DND-41 (cell line): ENCODE measurements around the gene CERS6.

Experiments
- CTCF ChIP-seq: IDR thresholded peaks from 2 replicates; pipeline ENCODE4 v1.5.1; 2012; ENCODE audit warnings: borderline replicate concordance, low read length, moderate library complexity, mild to moderate bottlenecking; ENCODE audit not compliant: poor library complexity, severe bottlenecking; ENCODE audit errors: extremely low read depth
- EZH2 ChIP-seq: IDR thresholded peaks from 3 replicates; pipeline ENCODE4 v1.6.1; 2012; ENCODE audit warnings: borderline replicate concordance, low read depth, mild to moderate bottlenecking, moderate library complexity, low read length, inconsistent platforms; ENCODE audit not compliant: severe bottlenecking

- no peak for TF ChIP-seq CTCF
- TF ChIP-seq EZH2, result no peak
Measured at GRCh38 chr2:168571061-168571460, 115.0 kb downstream of the CERS6 start.
